HG02938 (cell line): Measurements from ENCODE around the gene RBM33.

Experiments
- ATAC-seq: cut with Tn5 transposase; IDR thresholded peaks from one replicate; pipeline ENCODE4 v1.9.1; 2021; ENCODE audit warnings: mild to moderate bottlenecking, moderate library complexity; ENCODE audit not compliant: unreplicated experiment

RBM33 gene

GRCh38 chr7:155621418-155621980 is 23.0 kb upstream of the RBM33 start:
- no peak for ATAC-seq

- ATAC-seq = no peak
These were observed 20.0 kb upstream of the RBM33 start for GRCh38 chr7:155624412-155624811.

GRCh38 chr7:155625557-155625956 is 18.9 kb upstream of the RBM33 start:
- ATAC-seq = no peak

- no peak for ATAC-seq
These were observed 15.3 kb upstream of the RBM33 start for GRCh38 chr7:155629171-155629570.

- ATAC-seq = no peak
These were observed 13.3 kb upstream of the RBM33 start for GRCh38 chr7:155631155-155631554.

- no peak for ATAC-seq
These were observed 8.6 kb upstream of the RBM33 start for GRCh38 chr7:155635817-155636216.

GRCh38 chr7:155637155-155637554 is 7.3 kb upstream of the RBM33 start:
- no peak for ATAC-seq

- ATAC-seq = no peak
These were observed 6.1 kb upstream of the RBM33 start for GRCh38 chr7:155638366-155638765.

GRCh38 chr7:155639958-155640520 is 4.4 kb upstream of the RBM33 start:
- no peak for ATAC-seq

- ATAC-seq = no peak
These were observed 3.8 kb upstream of the RBM33 start for GRCh38 chr7:155640629-155641028.

- ATAC-seq = peak; percentile 13
These were observed 670 bp upstream of the RBM33 start for GRCh38 chr7:155643804-155644177.

- peak; percentile 19 for ATAC-seq
These were observed 579 bp downstream of the RBM33 start for GRCh38 chr7:155644971-155645509.

- ATAC-seq = no peak
These were observed 1.2 kb downstream of the RBM33 start for GRCh38 chr7:155645662-155646061.

- ATAC-seq = no peak
These were observed 2.2 kb downstream of the RBM33 start for GRCh38 chr7:155646669-155647068.

GRCh38 chr7:155647302-155647701 is 2.8 kb downstream of the RBM33 start:
- ATAC-seq = no peak

GRCh38 chr7:155647734-155648133 is 3.3 kb downstream of the RBM33 start:
- no peak for ATAC-seq

- ATAC-seq = no peak
These were observed 4.4 kb downstream of the RBM33 start for GRCh38 chr7:155648752-155649339.

- ATAC-seq = no peak
These were observed 5.1 kb downstream of the RBM33 start for GRCh38 chr7:155649588-155649987.

GRCh38 chr7:155652156-155653114 is 8.0 kb downstream of the RBM33 start:
- no peak for ATAC-seq

GRCh38 chr7:155653803-155654202 is 9.3 kb downstream of the RBM33 start:
- no peak for ATAC-seq

GRCh38 chr7:155656891-155657290 is 12.4 kb downstream of the RBM33 start:
- no peak for ATAC-seq
